Fibroblast of mammary gland (primary cell): ENCODE measurements around the gene GRIA4.
"Not testable (repeated sequence)": the region's sequence is repeated elsewhere in the genome, so short reads cannot be mapped to it uniquely, and the experiment has no call there.

Source experiments
- DNase-seq: peaks from one replicate; pipeline ENCODE4 v3.0.0-alpha.2; 2010; ENCODE audit warnings: low read depth
- H3K4me3 ChIP-seq: 2 replicates; pipeline ENCODE4 v1.5.1; 2011; ENCODE audit warnings: low read depth, mild to moderate bottlenecking, low read length, moderate library complexity; ENCODE audit not compliant: control insufficient read depth
- TF ChIP-seq, protein P1 (sequence below): conservative IDR thresholded peaks from 2 replicates; pipeline ENCODE4 v1.5.1; 2011; ENCODE audit warnings: low read depth, low read length, inconsistent platforms; ENCODE audit not compliant: control insufficient read depth, insufficient read depth

The GRIA4 gene

GRCh38 chr11:105991888-105992287 lies 382.0 kb downstream of the GRIA4 start:
- TF ChIP-seq, protein P1, sequence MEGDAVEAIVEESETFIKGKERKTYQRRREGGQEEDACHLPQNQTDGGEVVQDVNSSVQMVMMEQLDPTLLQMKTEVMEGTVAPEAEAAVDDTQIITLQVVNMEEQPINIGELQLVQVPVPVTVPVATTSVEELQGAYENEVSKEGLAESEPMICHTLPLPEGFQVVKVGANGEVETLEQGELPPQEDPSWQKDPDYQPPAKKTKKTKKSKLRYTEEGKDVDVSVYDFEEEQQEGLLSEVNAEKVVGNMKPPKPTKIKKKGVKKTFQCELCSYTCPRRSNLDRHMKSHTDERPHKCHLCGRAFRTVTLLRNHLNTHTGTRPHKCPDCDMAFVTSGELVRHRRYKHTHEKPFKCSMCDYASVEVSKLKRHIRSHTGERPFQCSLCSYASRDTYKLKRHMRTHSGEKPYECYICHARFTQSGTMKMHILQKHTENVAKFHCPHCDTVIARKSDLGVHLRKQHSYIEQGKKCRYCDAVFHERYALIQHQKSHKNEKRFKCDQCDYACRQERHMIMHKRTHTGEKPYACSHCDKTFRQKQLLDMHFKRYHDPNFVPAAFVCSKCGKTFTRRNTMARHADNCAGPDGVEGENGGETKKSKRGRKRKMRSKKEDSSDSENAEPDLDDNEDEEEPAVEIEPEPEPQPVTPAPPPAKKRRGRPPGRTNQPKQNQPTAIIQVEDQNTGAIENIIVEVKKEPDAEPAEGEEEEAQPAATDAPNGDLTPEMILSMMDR, result no peak
- no peak overlapping the region for H3K4me3 ChIP-seq
- no peak for DNase-seq

DNA sequence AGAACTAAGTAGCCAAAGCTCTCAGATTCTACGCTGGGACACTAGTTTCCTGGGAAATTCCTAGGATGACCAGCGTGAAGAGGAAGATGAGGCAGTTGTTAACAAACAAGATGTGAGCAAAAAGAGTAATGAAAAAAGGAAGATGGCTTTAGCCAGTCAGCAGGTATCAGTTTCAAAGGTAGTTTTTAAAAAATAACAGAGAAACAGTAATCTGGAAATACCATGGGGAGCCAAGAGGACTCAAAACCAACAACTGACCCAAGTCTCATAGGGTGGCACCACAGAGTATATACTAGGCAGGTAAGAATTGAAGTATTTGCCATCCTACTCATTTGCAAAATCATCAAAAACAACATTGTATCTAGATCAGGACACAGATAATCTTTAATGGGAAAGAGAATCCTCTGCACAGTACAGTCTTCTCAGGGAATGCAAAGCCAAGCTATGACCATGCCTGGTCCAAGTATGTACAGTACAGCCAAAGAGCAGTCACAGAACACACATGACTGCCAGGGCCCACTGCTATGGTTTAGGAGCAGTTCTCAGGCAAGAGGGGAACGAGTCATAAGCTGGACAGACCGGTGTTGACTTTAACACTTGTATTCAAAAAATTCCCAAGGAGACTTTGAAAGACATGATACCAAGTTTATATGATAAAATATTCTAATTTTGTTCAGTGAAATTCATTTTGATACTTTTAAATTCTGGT lies 391.6 kb downstream of the GRIA4 start:
- H3K4me3 ChIP-seq, result no peak overlapping the region

GRCh38 chr11:106003094-106003493 lies 393.2 kb downstream of the GRIA4 start:
- not testable (repeated sequence) for H3K4me3 ChIP-seq, DNase-seq

More for the DNA sequence above, 391.6 kb downstream of the GRIA4 start:
- TF ChIP-seq, protein P1, result no peak
- DNase-seq, result peak; percentile 30

- H3K4me3 ChIP-seq, result no peak overlapping the region
- TF ChIP-seq, protein P1, result no peak
- peak; percentile 22 for DNase-seq
Observed at GRCh38 chr11:106011481-106011880, 401.6 kb downstream of the GRIA4 start.

DNA sequence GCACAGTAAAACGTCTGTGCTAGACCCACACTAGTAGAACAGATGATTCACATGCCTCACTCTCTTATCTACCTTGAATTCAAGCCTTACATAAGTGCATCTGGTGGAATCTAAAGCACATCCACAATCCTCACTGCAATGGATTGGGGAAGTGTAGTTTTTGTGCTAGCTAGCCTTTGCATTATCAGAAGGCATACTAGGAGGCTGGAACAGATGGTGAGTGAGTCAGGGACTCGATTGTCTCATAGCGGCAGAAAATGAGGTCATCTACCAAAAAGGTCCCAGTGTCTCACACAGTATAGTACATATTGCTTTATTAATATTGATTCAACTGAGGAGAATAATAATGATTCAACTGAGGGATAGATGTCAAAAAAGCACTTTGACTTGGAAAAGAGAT lies 402.9 kb downstream of the GRIA4 start:
- TF ChIP-seq, protein P1, result no peak
- no peak overlapping the region for H3K4me3 ChIP-seq
- DNase-seq, result peak; percentile 85

DNA sequence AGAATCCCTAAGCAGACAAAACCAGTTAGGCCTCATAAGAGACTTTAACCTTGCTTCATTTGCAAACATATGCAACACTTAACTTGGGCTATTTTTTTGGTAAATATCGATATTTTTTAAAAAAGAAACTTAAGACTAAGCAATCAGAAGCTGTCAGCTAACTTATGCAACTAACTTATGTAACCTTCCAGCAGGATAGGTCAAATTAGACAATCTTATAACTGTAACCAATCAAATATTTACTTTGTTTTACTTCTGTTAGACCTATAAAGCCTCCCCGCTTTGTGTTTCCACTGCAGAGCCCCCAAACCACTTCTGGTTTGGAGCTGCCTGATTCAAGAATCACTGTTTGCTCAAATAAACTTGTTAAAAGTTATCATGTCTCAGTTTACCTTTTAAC lies 404.2 kb downstream of the GRIA4 start:
- TF ChIP-seq, protein P1, result no peak
- H3K4me3 ChIP-seq, result no peak overlapping the region
- no peak for DNase-seq

DNA sequence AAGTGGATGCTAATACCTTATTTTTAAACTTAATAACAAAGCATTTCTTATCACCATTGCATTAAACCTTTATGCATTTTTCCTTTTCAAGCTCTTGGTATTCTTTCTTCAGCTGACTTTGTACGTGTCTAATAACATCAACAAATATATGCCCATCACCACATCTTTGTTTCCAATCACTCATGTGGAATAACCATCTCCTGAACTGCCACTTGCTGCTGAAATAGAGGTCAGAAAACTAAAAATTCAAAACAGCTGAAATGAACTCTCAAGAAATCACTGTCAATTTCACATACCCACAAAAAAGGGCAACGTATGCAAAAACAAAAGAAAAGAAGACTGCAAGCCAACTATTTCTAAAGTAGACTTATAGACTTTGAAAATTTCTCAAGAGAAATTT lies 404.7 kb downstream of the GRIA4 start:
- DNase-seq, result no peak
- H3K4me3 ChIP-seq, result no peak overlapping the region
- TF ChIP-seq, protein P1, result no peak
